Brain microvascular endothelial cell (primary cell): Measurements from ENCODE around the gene SSNA1.

Experiments used
- DNase-seq: peaks from one replicate; pipeline ENCODE4 v3.0.0-alpha.2; 2020
- H3K27ac ChIP-seq: fragments of 250-450 bp; sonication (Bioruptor Pico); 2 replicates; pipeline ENCODE4 v1.5.1; 2020; ENCODE audit warnings: mild to moderate bottlenecking, moderate library complexity
- H3K27me3 ChIP-seq: fragments of 250-450 bp; sonication (Bioruptor Pico); replicated peaks from 2 replicates; pipeline ENCODE4 v1.5.1; 2020; ENCODE audit warnings: mild to moderate bottlenecking
- H3K36me3 ChIP-seq: fragments of 250-450 bp; sonication (Bioruptor Pico); replicated peaks from 2 replicates; pipeline ENCODE4 v1.5.1; 2020; ENCODE audit warnings: mild to moderate bottlenecking
- H3K4me3 ChIP-seq: 2 replicates; pipeline ENCODE4 v1.5.1; 2011; ENCODE audit warnings: low read depth, mild to moderate bottlenecking, control low read depth, low read length, moderate library complexity
- in situ Hi-C: cut with HindIII; loops from 2 replicates; pipeline ENCODE4 v1.10.0; 2017; ENCODE audit warnings: low sequenced_read_pairs, low pct_ligation_motif_present
- TF ChIP-seq, protein P1 (sequence below): IDR thresholded peaks from 2 replicates; pipeline ENCODE4 v1.5.1; 2011; ENCODE audit warnings: low read depth, mild to moderate bottlenecking, moderate library complexity, low read length, control low read depth, inconsistent platforms; ENCODE audit errors: missing control alignments

SSNA1 gene

DNA sequence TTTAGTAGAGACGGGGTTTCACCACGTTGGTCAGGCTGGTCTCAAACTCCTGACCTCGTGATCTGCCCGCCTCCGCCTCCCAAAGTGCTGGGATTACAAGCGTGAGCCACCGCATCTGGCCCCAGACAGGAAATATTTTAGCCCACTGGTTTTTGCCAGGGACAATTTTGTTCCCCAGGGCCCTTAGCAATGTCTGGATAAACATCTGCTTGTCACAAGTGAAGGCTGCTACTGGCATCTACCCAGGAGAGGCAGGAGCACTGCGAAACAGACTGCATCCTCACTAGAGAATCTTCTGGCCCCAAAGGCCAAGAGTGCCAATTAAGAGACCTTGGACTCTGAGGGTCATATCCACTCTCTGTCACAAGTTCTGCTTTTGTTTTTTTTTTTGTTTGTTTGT lies 14.5 kb downstream of the SSNA1 start:
- no peaks in the 10 kb centered on the region for H3K36me3 ChIP-seq
- in situ Hi-C loops, result no loop called here
- no peak overlapping the region for H3K27ac ChIP-seq
- DNase-seq, result no peak
- H3K4me3 ChIP-seq, result no peak overlapping the region
- H3K27me3 ChIP-seq, result no peaks in the 10 kb centered on the region
- TF ChIP-seq, protein P1, sequence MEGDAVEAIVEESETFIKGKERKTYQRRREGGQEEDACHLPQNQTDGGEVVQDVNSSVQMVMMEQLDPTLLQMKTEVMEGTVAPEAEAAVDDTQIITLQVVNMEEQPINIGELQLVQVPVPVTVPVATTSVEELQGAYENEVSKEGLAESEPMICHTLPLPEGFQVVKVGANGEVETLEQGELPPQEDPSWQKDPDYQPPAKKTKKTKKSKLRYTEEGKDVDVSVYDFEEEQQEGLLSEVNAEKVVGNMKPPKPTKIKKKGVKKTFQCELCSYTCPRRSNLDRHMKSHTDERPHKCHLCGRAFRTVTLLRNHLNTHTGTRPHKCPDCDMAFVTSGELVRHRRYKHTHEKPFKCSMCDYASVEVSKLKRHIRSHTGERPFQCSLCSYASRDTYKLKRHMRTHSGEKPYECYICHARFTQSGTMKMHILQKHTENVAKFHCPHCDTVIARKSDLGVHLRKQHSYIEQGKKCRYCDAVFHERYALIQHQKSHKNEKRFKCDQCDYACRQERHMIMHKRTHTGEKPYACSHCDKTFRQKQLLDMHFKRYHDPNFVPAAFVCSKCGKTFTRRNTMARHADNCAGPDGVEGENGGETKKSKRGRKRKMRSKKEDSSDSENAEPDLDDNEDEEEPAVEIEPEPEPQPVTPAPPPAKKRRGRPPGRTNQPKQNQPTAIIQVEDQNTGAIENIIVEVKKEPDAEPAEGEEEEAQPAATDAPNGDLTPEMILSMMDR, result no peak

DNA sequence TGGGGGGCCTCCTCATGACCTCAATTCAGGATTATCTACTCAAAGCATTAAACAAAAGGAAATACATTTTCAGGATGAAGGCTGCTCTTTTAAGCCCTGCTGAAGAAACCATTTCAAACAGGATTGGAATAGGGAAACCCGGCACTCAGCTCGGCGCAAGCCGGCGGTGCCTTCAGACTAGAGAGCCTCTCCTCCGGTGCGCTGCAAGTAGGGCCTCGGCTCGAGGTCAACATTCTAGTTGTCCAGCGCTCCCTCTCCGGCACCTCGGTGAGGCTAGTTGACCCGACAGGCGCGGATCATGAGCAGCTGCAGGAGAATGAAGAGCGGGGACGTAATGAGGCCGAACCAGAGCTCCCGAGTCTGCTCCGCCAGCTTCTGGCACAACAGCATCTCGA lies 16.3 kb downstream of the SSNA1 start:
- peak overlapping the region; percentile 90 for H3K4me3 ChIP-seq
- H3K36me3 ChIP-seq, result no peaks in the 10 kb centered on the region

DNA sequence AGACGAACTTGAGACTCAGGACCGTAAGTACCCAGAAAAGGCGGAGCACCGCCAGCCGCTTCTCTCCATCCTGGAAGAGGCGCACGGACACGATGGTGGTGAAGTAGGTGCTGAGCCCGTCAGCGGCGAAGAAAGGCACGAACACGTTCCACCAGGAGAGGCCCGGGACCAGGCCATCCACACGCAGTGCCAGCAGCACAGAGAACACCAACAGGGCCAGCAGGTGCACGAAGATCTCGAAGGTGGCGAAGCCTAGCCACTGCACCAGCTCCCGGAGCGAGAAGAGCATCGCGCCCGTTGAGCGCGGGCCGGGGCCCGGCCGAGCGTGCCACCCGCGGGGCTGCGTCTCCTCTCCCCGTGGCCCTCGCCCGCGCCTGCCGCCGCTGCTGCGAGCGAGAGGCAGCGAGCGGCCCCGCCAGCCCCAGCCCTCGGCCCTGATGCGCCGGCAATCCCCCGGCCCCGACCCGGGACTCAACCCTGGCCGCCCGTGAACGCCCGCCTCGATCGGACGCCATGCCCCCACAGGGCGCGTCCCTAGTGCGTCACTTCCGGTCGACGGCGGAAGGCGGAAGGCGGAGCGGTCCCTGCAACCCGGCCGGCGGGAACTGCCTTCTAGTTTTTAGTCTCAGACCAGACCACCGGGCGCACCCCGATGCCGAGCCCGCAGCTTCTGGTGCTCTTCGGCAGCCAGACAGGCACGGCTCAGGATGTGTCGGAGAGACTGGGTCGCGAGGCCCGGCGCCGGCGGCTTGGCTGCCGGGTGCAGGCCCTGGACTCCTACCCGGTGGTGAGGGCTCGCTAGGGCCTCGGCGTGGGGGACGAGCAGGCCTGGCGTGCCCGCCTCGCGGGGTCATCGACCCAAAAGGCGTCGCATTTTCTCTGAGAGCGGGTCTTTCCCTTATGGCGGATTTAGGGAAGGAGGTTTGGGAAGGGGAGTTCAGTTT lies 16.9 kb downstream of the SSNA1 start, which contains the start of the genes NDOR1 and TMEM203:
Gene NDOR1, plus strand, starts transcription at position 575 of the 944 bp plus-strand sequence. Its CDS starts 78 bp downstream, at position 653.
Gene TMEM203, minus strand, starts transcription at position 523 of the 944 bp plus-strand sequence. Its CDS starts 234 bp downstream, at position 289.
- Histone ChIP-seq H3K27ac (peak within 1 kb of the TSS; percentile 73), H3K27me3 (no peaks in the 10 kb centered on the region), H3K4me3 (peak within 1 kb of the TSS; percentile 90), H3K36me3 (no peaks in the 10 kb centered on the region)
- in situ Hi-C loops, result no loop called here
- DNase-seq, result peak; percentile 71
- TF ChIP-seq, protein P1, result no peak

More for the DNA sequence above, 16.3 kb downstream of the SSNA1 start:
- TF ChIP-seq, protein P1, result no peak
- in situ Hi-C loops, result no loop called here
- DNase-seq, result no peak
- no peaks in the 10 kb centered on the region for H3K27me3 ChIP-seq
- no peak overlapping the region for H3K27ac ChIP-seq

DNA sequence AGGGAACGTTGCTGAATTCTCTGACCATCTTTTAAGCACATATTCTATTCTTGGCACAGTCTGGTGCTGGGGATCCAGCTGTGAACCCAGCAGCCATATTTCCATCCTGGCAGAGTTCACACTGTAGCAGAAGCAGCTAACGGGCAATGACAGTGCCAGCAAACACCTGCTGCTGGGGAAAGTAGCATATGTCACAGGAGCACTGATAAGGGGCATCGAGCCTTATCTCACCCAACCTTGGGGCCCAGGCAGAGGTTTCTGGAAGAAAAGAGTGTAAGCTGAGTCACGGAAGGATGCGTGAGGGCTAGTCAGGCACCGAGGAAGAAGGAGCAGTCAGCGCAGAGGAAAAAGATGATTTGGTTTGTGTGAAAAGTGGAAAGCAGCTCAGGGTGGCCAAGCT lies 18.1 kb downstream of the SSNA1 start:
- Histone ChIP-seq H3K27ac (no peak overlapping the region), H3K36me3 (no peaks in the 10 kb centered on the region), H3K27me3 (no peaks in the 10 kb centered on the region), H3K4me3 (peak overlapping the region; percentile 90)
- no peak for DNase-seq
- in situ Hi-C loops, result no loop called here
- TF ChIP-seq, protein P1, result no peak

DNA sequence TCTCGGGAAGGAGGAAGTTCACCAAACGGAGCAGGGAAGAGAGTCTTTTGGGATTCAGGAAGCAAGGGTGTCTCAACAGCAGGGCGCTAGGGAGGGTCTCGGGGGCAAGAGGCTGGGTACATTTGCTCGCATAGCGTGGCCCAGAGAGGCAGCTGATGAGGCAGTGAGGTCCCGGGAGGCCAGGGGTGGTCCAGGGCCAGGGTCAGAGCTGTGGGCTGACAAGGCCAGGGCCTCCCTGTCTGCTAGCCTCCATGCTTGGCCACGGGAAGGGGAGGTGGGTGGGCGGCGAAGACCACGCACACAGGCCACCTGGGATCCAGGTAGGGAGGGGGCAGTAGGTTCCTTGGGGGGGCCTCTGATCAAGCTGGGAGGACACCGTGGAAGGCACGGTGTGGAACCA lies 23.1 kb downstream of the SSNA1 start:
- Histone ChIP-seq H3K4me3 (no peak overlapping the region), H3K36me3 (no peaks in the 10 kb centered on the region), H3K27me3 (no peaks in the 10 kb centered on the region), H3K27ac (no peak overlapping the region)
- in situ Hi-C loops, result no loop called here
- no peak for DNase-seq
- TF ChIP-seq, protein P1, result no peak
